Stimulated activated CD4-positive, alpha-beta T cell treated with anti-CD3 and anti-CD28 coated beads, Interleukin-2, amount 100 ng/mL, for 48 hours (primary cell): ENCODE measurements around the gene KCNJ15.
"Not testable (repeated sequence)": the region's sequence is repeated elsewhere in the genome, so short reads cannot be mapped to it uniquely, and the experiment has no call there.

Source experiments
- DNase-seq, 2 donors: peaks; one replicate each; pipeline ENCODE4 v3.0.0-alpha.2; 2020

The KCNJ15 gene

DNA sequence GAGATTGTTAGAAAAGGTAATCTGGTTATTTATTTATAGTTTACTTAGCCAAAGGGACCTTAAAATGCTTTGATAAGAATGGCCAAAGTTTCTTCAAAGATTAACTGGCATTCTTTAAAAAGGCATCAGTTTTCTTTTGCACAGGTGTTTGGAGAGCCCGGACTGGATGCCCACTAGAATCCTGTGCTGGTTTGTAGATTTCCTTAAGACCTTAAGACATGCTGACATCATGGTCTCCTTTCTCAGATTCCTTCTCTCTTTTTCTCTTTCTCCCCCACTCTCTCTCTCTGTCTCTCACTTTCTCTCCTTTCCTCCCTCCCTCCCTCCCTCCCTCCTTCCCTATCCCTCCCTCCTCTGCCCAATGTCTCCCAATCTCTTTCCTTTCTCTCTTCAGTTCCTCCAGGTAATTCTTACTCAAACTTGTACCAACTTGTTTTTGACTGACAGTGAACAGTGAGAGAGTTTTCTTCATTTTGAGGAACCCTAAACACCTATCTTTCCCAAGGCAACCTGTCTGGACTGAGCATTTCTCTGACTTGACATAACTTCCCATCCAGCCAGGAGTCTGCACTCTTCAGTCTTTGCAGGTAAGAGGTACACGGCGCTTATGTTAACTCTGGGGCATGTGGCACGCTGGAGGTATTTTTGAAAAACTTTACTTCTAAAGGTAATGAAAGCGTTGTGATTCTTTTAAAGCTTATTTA, at the start of gene KCNJ15:
Gene KCNJ15, plus strand, starts transcription at position 393 of the 704 bp plus-strand sequence. CDS start 42,271 bp downstream, outside the sequence.
- DNase-seq, result no peak

DNA sequence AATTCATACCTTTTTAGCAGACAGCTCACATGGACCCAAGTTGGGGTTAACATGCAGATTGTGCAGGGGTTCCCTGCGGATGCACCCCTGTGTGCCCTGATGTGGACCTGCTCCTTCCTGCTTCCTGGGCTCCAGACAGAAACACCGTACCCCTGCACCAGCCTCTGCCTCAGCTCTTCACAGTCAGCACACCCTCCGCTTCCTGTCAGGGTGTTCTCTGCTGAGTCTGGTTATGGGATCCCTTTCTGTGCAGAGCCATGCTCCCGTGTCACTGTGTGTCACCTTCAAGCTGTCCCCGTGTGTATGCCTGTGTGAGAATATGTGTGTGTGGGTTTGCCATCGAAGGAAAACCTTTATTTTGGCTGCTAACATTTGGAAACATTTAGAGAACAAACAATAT, 48.7 kb upstream of the KCNJ15 start:
- no peak for DNase-seq

DNA sequence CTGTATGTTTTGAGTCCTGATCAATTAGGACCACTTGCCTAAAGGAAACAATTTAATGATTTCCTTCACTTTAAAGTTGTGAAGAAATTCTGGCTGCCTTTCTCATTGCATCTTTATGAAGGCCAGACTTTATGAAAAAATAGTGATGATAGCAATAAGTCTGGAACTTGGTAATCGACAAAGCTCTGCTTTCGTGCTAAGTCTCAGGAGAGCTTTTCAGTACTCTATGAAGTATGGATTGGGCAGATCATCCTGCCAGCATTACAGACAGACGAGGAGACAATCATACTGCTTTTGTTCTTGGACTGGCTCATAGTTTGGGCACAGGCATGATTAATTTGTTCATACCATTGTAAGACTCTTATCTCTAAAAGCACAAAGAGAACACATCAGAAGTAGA, 45.5 kb upstream of the KCNJ15 start:
- no peak for DNase-seq

DNA sequence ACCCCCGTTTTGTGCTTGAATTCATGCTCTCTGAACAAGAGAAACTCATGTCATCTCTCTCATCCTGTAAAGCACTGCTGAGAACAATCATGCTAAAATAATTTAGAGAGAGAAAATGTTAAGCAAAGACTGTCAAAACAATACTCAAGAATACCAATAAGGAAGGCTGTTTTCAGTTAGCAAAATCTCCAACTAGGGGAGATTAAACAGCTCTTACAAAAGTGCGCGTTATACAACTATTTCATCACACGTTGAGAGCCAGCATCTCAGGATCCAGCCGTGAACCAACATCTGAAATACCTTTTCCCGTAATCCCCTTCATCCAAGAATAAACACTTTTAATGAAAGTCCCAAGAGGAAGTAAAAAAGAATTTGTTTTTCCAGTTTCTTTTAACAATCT, 44.1 kb upstream of the KCNJ15 start:
- no peak for DNase-seq

DNA sequence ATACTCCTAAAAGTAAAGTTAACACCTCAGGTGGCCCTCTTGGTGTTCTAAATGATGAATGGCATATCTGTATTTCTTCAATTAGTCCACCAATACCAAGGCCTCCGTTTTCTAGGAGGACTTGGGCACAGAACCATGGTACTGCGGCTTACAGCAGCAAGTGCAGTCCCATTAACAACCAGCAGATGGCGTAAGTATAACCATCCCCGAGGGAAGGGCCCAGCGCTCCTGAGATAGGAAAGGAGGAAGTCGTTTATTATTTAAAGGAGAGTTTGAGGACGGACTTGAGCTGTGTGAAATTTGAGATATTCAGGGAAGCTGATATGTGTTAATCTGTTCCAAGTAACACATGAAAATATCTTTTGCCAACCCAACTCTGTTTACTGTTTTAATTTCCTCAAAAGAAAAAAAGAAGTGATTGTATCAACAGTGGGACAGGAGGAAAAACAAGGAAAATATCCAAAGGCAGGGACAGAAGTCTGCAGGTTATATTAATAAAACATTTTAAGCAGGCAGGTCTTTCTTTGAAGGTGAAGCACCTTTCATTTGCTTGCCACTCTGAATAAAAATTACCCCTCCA, 37.7 kb upstream of the KCNJ15 start:
- peak; percentile 65 to 73 for DNase-seq

DNA sequence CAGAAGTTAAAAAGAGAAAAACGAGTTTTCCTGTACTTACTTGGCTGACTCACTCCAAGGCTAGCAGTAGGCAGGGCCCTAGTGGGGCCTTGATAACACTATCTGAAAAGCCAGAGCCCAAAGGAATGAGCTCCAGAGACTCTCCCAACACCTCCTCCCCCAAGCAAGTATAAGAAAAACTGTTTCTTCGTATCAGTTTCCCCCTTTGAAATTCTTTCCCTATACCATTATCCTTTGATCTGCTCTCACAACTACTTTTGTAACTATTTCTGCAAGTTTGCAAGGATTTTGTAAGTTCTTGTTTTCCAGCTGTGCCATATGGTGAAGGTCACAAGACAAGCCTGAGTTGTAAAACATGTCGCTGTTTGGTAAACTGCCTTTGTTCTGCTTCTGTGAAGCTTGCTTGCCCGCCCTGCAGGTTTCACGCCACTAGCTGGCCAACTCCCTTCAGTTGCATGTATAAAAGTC, 36.5 kb upstream of the KCNJ15 start:
- no peak for DNase-seq

DNA sequence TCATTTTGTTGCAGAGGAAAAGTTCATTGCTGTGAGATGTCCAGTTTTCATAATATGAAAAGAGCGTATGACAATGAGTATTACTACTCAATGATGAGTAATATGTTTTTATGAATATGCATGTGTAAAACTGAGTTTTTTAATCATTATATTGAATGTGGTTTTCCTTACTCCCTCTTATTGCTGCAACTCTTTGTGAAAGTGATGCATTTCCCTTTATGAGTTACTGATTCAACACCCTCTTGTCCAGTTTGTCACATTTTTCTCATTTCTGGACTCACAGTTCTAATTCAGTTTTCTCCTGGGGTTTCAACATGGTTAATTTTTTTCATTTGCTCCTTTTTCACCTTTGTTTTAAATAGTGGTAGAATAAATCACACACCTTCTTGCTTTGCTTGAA, 35.2 kb upstream of the KCNJ15 start:
- DNase-seq, result no peak

DNA sequence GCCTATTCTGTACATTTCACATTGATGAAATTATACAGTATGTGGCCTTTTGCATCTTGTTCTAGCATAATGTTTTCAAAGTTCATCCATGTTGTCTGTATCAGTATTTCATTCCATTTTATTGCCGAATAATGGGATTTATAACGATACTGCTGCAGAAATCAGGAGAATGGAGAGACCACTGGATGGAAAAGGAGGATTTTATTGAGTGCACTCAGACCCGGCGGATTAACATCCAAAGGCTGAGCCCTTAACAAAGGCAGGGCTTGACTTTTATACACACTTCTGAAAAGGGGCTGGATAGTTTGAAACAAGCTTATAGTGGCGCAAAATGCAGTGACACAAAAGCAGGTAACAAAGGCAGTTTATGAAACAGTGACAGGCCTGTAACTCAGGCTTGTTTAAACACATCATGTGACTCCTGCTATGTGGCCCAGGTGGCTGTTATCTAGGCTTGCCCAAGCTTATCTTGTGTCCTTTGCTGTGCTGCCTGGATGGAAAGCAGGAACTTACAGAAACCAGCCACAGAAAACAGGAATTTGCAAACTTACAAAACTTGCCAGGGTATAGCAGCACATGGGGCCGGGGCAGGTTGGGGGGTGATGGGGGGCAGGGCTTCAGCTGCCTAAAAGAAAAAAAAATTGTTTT, 32.8 kb upstream of the KCNJ15 start:
- DNase-seq, result no peak

DNA sequence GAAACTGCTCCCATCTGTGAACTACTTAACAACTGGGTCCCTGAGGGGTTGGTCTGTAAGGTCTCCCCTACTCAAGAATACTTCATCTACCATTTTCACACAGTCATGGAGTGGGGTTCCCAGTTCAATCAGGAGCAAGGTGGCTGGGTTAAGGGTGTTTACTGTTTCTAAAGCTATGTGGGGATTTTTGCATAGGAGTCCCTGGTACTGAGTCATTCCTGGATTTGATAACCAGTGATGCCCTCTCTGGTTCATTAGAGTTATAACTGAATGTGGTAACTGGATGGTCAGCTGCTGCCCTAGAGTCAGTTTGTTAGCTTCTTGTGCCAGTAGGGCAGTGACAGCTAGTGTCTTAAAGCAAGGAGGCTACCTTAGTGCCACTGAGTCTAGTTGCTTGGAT, 29.4 kb upstream of the KCNJ15 start:
- DNase-seq, result no peak

DNA sequence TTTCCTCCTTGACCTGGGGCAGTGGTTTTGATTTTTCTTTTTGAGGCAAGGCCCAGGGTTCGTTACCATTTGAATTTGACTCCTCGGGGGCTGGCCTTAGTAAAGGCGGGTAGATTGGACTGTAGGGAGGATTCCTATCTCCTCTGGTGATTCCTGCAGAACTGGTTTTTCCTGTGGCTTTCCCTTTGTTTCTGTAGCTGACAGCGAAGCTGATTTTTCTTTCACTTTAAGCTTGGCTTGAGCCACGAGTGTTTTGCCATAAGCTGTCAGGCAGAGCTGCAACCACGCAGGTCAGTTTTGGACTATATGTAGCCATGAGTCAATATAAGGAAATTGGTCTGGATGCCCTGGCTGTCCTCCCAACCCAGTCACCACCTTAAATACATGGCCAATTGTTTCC, 28.7 kb upstream of the KCNJ15 start:
- DNase-seq, result no peak

DNA sequence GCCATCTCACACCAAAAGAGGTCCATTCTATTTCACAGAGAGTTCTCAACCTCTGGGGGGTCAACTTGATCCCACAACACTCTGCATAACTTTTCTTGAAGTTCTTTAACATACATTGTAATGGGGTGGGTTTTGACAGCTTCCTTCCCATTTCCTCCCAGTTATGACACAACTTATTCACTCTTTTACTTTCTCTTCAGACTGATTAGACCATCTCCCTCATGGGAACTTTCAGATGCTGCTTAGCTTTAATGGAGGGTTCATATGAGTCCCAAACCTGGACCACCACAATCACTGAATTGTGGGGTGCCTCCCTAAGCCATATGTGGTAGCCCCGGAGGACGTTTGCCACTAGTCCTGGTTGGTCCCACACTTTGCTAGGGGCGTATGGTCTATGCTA, 28.3 kb upstream of the KCNJ15 start:
- no peak for DNase-seq

DNA sequence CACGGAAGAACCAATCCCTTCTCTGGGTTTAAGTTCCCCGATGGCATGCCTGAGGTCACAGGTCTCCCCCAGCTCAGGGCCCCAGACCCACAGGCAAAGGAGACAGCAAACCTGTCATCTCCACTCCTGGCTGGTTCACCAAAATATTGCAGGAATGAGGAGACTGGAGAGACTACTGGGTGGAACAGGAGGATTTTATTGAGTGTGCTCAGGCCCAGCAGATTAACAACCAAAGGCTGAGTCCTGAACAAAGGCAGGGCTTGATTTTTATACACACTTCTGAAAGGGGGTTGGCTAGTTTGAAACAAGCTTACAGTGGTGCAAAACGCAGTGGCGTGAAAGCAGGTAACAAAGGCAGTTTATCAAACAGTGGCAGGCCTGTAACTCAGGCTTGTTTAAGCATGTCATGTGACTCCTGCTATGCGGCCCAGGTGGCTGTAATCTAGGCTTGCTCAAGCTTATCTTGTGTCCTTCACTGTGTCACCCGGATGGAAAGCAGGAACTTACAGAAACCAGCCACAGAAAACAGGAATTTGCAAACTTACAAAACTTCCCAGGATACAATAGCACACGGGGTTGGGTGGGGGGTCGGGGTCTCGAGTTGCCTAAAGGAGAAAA, 27.4 kb upstream of the KCNJ15 start:
- DNase-seq, result no peak

DNA sequence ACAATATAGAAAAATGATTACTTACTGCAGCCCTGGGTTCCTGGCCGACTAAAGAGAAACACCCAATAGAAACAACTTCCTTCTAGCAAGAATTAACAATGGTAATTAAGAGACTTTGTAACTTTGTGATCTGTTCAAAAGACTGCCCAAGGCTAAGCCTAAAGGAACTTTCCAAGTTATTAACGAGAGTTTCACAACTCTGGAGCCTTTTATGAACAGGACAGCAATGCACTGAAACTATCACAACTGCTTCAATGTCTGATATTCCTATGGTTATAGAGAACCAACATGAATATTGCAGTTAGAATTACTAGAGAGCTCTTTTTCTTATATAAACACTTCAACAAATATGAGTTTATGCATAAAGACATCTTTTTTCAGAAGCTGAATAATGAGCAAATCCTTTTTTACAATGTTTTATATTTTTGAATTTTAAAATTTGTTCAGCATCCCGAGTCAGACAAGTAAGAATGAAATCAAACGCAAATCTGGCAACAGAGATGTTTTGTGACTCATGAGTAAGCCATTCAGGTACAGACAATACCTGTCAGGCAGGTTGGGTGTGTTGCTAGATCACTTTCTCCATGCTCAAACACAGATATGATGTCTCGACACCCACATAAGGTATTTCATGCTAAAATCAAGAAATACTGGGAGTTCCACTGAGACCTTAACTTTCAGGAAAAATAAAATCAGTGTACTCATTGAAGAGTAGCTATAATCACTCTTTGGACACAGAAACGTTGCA, 22.2 kb upstream of the KCNJ15 start:
- DNase-seq, result no peak

DNA sequence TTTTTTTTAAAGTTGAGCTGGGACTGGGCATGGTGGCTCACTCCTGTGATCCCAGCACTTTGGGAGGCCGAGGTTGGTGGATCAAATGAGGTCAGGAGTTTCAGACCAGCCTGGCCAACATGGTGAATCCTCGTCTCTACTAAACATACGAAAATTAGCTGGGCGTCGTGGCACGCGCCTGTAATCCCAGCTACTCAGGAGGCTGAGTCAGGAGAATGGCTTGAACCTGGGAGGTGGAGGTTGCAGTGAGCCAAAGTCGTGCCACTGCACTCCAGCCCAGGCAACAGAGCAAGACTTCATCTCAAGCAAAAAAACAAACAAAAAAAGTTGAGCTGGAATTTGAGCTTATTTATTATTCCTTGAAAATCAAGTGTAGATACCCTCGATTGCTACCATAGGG, 21.5 kb upstream of the KCNJ15 start:
- not testable (repeated sequence) for DNase-seq

DNA sequence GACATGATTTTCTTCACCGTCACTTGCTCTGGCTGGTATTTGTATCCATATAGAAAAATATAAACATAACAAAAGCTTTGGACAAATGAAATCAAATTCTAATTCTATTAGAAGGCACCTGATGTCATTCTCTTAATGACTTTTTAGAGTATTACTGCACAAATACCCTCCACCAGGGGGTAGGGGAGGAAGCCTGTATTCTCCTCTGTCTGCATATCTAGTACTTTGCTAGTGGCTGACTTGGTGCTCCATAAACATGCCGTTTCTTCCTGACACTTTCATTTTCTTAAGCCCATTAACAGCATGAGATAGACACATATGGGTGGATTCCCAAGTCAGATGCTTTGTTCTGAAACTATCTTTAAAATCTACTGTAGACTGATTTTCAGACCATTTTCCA, 20.6 kb upstream of the KCNJ15 start:
- no peak for DNase-seq

DNA sequence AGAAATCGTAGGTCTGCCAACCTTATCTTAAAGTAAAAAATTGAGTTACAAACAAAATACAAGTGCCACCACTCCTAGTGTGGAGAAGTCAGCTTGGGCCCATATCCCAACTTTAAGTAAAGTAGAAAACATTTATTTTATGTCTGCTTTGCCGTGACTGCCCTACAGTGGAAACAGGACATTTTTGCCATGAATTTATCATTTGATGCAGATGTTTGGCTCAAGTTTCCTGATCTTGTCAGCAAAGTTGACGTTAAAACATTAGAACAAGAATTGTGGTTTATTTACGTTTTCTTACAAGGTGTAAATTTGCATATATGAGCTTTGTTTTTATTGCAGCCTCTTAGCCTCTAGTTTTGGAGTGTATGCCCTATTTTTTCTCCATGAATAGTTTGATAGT, 17.1 kb upstream of the KCNJ15 start:
- no peak for DNase-seq

DNA sequence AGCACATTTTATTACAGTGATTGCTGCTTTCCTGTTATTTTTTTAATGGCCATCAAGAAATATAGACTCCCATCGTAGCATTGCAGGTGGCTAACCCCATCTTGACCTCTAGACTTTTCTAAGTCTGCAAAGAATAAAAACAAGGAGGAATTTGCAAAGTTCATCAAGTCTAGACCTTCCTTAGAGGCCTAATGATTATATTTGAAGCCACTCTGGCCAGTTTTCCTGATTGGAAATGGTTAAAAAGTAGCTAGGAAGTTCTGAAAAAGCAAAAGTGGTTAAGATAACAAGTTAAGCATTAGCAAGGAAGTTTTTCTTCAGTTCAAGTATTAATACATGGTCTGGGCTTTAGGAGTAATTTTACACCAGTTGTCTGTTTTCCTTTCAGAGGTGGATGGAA, 16.7 kb upstream of the KCNJ15 start:
- DNase-seq, result no peak

DNA sequence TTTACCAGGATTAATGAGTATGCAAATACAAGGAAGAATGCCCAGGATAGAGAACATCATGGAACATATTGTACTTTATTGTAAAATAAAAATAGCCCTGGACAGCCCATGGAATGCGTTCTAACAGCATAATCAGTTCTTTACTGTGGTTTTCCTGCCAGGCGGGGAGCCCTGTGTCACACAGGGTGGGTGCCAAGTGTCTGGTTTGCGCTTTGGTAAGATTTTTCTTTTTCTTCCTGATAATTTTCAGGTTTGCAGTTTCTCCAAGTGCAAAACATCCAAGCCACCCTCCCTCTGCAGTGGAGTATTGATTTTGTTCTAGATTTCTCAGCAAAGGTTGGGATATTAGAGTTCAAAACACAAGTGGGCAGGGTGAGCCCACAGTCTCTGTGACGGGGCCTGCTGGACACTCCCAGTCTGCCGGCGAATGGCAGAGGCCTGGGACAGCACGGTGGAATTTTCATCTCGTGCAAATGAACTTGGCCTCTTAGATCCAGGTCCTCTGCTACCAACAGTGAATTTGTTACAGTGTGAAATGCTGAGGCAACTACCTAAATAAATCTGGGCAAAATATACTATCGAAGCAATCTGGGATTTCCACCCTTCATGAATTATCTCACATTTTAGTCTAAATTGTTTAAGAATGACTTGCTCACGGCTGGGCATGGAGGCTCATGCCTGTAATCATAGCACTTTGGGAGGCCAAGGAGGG, 15.6 kb upstream of the KCNJ15 start:
- DNase-seq, result no peak

DNA sequence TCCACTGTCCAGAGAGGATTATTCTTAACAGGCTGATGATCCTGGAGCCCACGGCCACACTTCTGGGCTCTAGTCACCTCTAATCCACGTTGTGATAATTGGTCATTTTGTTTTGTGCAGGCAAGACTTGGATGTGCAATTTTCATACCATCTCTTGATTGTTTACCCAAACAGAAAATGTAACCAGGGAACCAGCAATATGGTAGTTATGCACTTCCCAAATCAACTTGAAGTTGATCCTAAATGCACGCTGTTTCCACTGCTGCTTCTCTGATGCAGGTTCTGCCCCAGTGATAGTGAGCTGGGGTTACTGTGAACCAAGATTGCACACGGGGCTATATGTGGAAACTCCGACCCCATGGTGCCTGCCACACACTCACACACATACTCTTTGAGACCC, 14.7 kb upstream of the KCNJ15 start:
- DNase-seq, result no peak

DNA sequence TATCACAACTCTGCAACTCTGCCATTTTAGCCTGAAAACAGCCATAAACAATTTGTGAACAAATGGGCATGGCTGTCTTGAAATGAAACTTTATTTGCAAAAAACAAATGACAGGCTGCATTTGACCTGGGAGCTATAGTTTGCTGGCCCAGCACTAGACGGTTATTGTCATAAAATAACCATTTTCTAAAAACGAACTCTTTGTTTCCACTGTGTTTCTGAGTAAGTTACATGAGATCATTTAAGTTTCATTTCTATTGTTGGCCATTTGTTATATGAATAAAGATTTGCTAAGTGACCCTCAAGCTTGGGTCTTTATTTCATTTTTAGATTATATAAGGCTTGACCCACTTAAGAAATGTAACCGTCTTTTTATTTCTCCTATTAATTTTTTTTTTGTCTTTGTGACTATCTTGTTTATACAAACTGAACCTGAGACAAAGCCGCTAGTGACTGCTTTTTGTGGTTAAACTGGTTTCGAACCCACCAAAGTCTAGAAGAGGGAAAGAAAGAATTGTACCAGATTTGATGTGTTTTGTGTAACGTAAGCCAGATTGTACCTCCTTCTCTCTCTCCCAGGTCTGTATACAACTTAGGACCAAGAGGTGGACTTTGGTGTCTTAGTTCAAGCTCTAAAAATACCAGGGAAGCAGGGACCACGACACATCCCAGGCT, 12.9 kb upstream of the KCNJ15 start:
- no peak for DNase-seq

DNA sequence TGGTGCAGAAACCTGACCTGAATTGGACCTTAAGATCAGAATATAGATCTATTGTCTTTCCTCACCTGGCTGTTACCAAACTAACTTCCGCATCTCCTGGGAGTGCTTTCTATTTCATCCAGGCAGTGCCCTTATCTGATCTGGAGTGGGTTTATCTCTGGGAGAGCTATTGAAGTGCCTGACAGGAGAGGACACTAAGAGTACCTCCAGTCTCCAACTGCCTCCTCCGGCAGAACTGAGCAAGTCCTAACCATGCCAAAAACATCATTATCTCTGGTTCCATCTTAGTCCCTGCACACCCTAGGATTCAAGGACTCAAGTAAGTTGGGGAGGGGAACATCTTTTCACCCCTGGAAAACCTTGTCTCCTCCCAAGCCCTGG, 12.4 kb upstream of the KCNJ15 start:
- DNase-seq, result no peak
